ENCODE measurements around the gene TRIP13. TPM values are rescaled to one million over a fixed set of nuclear protein-coding genes. Genes with fewer than 3 reads are reported as not detected.

Gene TRIP13
- total and polyA plus RNA-seq, 10 of the 15 experiments (the other 5 are each of a cell fraction or from before 2014, with no cell fraction given), result 15.1 to 64.9 (median 32.2) TPM

DNA sequence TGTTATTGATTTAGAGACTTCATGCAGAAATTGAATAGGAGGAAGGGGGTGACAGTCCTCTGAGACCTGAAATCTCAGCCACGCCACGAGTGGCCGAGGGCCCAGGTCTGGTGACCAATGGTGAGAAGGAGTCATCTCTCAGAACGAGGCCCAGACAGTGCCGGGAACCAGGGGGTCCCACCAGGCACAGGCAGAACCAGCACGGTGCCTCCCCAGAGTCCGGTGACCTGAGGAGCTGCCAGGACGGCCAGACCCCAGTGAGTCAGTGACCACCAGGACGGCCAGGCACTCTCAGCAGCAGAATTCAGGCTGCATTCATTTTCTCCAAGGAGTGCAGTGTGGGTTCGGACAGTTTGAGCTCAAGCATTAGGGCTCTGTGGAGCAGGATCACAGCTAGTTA is 72.1 kb downstream of the TRIP13 start:
- intact Hi-C loops (cut with micrococcal nuclease; ENCODE audit: unreplicated experiment) (no loop called here), in situ Hi-C loops (cut with MboI) (no loop called here)
- H3K9ac ChIP-seq (ENCODE audit: control insufficient read depth, insufficient read depth, low read length), result no peak overlapping the region
- DNase-seq (ENCODE audit: low read depth, low spot score) (no peak), ATAC-seq (no peak), FAIRE-seq (no peak)
- RAD21 ChIA-PET (ENCODE audit: unreplicated experiment), result no interaction called here
- CTCF ChIA-PET, result no interaction called here
- H2AFZ ChIP-seq (ENCODE audit: control insufficient read depth, low read depth, low read length), result no peak overlapping the region
- H3K27ac ChIP-seq (ENCODE audit: control insufficient read depth, insufficient read depth), result no peak overlapping the region
- no peak overlapping the region for H3K4me2 ChIP-seq (ENCODE audit: control insufficient read depth, insufficient read depth)
- peaks cover 0 to 5% of the 10 kb centered on the region in 2 experiments; a peak in 2 of 4 replicates for H3K27me3 ChIP-seq (replicated peaks in 1 of 2; ENCODE audit: control insufficient read depth in 2 of 2, insufficient read depth in 2 of 2, low read length in 1 of 2)
- no peak for TF ChIP-seq IKZF1 (conservative IDR thresholded peaks at IDR 0.05)
- TF ChIP-seq SPI1 (IDR thresholded peaks at IDR 0.05; ENCODE audit: borderline replicate concordance, insufficient read depth, low read depth, low read length), result no peak
- TF ChIP-seq ZNF274 (IDR thresholded peaks at IDR 0.05; ENCODE audit: insufficient read depth, insufficient read length), result no peak
- TF ChIP-seq, protein P1, sequence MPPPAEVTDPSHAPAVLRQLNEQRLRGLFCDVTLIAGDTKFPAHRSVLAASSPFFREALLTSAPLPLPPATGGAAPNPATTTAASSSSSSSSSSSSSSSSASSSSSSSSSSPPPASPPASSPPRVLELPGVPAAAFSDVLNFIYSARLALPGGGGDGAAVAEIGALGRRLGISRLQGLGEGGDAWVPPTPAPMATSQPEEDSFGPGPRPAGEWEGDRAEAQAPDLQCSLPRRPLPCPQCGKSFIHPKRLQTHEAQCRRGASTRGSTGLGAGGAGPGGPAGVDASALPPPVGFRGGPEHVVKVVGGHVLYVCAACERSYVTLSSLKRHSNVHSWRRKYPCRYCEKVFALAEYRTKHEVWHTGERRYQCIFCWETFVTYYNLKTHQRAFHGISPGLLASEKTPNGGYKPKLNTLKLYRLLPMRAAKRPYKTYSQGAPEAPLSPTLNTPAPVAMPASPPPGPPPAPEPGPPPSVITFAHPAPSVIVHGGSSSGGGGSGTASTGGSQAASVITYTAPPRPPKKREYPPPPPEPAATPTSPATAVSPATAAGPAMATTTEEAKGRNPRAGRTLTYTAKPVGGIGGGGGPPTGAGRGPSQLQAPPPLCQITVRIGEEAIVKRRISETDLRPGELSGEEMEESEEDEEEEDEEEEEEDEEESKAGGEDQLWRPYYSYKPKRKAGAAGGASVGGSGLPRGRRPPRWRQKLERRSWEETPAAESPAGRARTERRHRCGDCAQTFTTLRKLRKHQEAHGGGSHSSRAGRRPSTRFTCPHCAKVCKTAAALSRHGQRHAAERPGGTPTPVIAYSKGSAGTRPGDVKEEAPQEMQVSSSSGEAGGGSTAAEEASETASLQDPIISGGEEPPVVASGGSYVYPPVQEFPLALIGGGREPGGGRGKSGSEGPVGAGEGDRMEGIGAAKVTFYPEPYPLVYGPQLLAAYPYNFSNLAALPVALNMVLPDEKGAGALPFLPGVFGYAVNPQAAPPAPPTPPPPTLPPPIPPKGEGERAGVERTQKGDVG (CRISPR knock-in tag; IDR thresholded peaks at IDR 0.05), result no peak
- no peak for TF ChIP-seq EZH2 (IDR thresholded peaks at IDR 0.05; ENCODE audit: borderline replicate concordance, control insufficient read depth, low read depth, low read length)
- no peak for TF ChIP-seq BMI1 (IDR thresholded peaks at IDR 0.05; ENCODE audit: borderline replicate concordance)
- TF ChIP-seq ZSCAN29 (IDR thresholded peaks at IDR 0.05), result no peak
- TF ChIP-seq CREB1 (IDR thresholded peaks at IDR 0.05; ENCODE audit: low read depth), result no peak
- TF ChIP-seq, protein P2, sequence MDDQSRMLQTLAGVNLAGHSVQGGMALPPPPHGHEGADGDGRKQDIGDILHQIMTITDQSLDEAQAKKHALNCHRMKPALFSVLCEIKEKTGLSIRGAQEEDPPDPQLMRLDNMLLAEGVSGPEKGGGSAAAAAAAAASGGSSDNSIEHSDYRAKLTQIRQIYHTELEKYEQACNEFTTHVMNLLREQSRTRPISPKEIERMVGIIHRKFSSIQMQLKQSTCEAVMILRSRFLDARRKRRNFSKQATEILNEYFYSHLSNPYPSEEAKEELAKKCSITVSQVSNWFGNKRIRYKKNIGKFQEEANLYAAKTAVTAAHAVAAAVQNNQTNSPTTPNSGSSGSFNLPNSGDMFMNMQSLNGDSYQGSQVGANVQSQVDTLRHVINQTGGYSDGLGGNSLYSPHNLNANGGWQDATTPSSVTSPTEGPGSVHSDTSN (IDR thresholded peaks at IDR 0.05; ENCODE audit: insufficient replicate concordance, low read depth, low read length), result no peak
- no peak for TF ChIP-seq ZNF24 (IDR thresholded peaks at IDR 0.05)
- TF ChIP-seq KDM1A (IDR thresholded peaks at IDR 0.05; ENCODE audit: borderline replicate concordance), result no peak
- no peak for TF ChIP-seq FOXM1 (IDR thresholded peaks at IDR 0.05; ENCODE audit: low read depth, low read length)
- H4K20me1 ChIP-seq (ENCODE audit: control insufficient read depth, insufficient read depth), result no peaks in the 10 kb centered on the region
- H3K36me3 ChIP-seq (ENCODE audit: control insufficient read depth in 2 of 2, insufficient read depth in 2 of 2, low read length in 1 of 2), result no peaks in the 10 kb centered on the region
- BruUV-seq (replicated peaks), result no TSS peak
- POLR2A ChIA-PET, result no interaction called here
- H3K4me1 ChIP-seq (ENCODE audit: control insufficient read depth, insufficient read depth, low read length), result peaks cover 17% of the 10 kb centered on the region
- no peaks in the 10 kb centered on the region for H3K9me3 ChIP-seq (replicated peaks; ENCODE audit: control insufficient read depth, insufficient read depth, low read length)
- SMC1A ChIA-PET (ENCODE audit: uncharacterized antibody, unreplicated experiment), result no interaction called here
- H3K79me2 ChIP-seq (ENCODE audit: control insufficient read depth, insufficient read depth, low read length), result no peaks in the 10 kb centered on the region
- WGBS (ENCODE audit: insufficient coverage, insufficient replicate concordance, low lambda C conversion rate, missing lambda C conversion rate), result 41% methylated on average over 10 of the region's 10 CpGs
- no peak overlapping the region for H3K4me3 ChIP-seq

Data from GM12878 (cell line).